IMR-90 (cell line): ENCODE measurements around the gene SLIT3. TPM values are rescaled to one million over a fixed set of nuclear protein-coding genes. Genes with fewer than 3 reads are reported as not detected.

ENCODE experiments used
- ATAC-seq: fragments of 200-7000 bp; cut with Tn5 transposase; 2 replicates; pipeline ENCODE4 v1.9.1; 2020; ENCODE audit warnings: low read depth, mild to moderate bottlenecking, moderate library complexity
- BruUV-seq: library from RNA; stranded (reverse); fragments of 400-500 nt; replicated peaks from 2 replicates; lab custom pipeline; 2021; lab: Mats Ljungman, UMichigan
- CTCF ChIA-PET: fragments of 300-600 bp; formaldehyde crosslinking; extraction: SDS; loops from one replicate; lab custom pipeline; 2021; ENCODE audit warnings: antibody characterized with exemption; lab: Yijun Ruan, JAX
- POLR2A ChIA-PET: fragments of 300-600 bp; sonication (Branson Sonifier 250); formaldehyde crosslinking; loops from one replicate; lab custom pipeline; 2022; ENCODE audit warnings: antibody characterized with exemption; ENCODE audit not compliant: unreplicated experiment; lab: Charles Lee
- DNase-seq: peaks from one replicate; pipeline ENCODE4 v3.0.0; 2013
- H2AFZ ChIP-seq: replicated peaks from 2 replicates; pipeline ENCODE3; 2013; ENCODE audit warnings: low read length, mild to moderate bottlenecking; ENCODE audit not compliant: poor library complexity
- H2AK5ac ChIP-seq: 2 replicates; pipeline ENCODE4 v1.6.1; 2013; ENCODE audit warnings: low read depth, low read length, inconsistent platforms
- H2AK9ac ChIP-seq: replicated peaks from 2 replicates; pipeline ENCODE3; 2013; ENCODE audit warnings: mild to moderate bottlenecking, low read depth, low read length, moderate library complexity; ENCODE audit not compliant: poor library complexity
- H2BK120ac ChIP-seq: 2 replicates; pipeline ENCODE4 v1.6.1; 2013; ENCODE audit warnings: low read depth, low read length, inconsistent platforms
- H2BK15ac ChIP-seq: 3 replicates; pipeline ENCODE4 v1.6.1; 2013; ENCODE audit warnings: low read depth, low read length, inconsistent platforms
- H2BK20ac ChIP-seq: 2 replicates; pipeline ENCODE4 v1.6.1; 2013; ENCODE audit warnings: low read depth, mild to moderate bottlenecking, inconsistent platforms, low read length, moderate library complexity
- H2BK5ac ChIP-seq: 2 replicates; pipeline ENCODE4 v1.6.1; 2013; ENCODE audit warnings: mild to moderate bottlenecking, low read depth, low read length, inconsistent platforms; ENCODE audit not compliant: poor library complexity, severe bottlenecking
- H3K14ac ChIP-seq: replicated peaks from 2 replicates; pipeline ENCODE4 v1.6.1; 2013; ENCODE audit warnings: low read depth, low read length, inconsistent platforms
- H3K18ac ChIP-seq: 2 replicates; pipeline ENCODE4 v1.6.1; 2013; ENCODE audit warnings: low read depth, low read length, control low read depth
- H3K23ac ChIP-seq: 2 replicates; pipeline ENCODE4 v1.6.1; 2013; ENCODE audit warnings: low read depth, low read length, inconsistent platforms
- H3K27ac ChIP-seq: 2 replicates; pipeline ENCODE4 v1.5.1; 2013; ENCODE audit warnings: mild to moderate bottlenecking, control low read depth, low read length; ENCODE audit not compliant: insufficient read depth
- H3K27me3 ChIP-seq: 2 replicates; pipeline ENCODE4 v1.6.1; 2013; ENCODE audit warnings: low read length; ENCODE audit not compliant: control insufficient read depth, insufficient read depth
- H3K36me3 ChIP-seq: 2 replicates; pipeline ENCODE4 v1.6.1; 2013; ENCODE audit warnings: low read length, mixed read lengths; ENCODE audit not compliant: control insufficient read depth, insufficient read depth
- H3K4ac ChIP-seq: 2 replicates; pipeline ENCODE4 v1.6.1; 2013; ENCODE audit warnings: low read depth, low read length, inconsistent platforms
- H3K4me1 ChIP-seq: 2 replicates; pipeline ENCODE4 v1.6.1; 2013; ENCODE audit warnings: low read length, mixed read lengths; ENCODE audit not compliant: control insufficient read depth, insufficient read depth
- H3K4me2 ChIP-seq: 2 replicates; pipeline ENCODE4 v1.6.1; 2013; ENCODE audit warnings: low read depth, mild to moderate bottlenecking, control low read depth, low read length, moderate library complexity
- H3K4me3 ChIP-seq: 2 replicates; pipeline ENCODE4 v1.5.1; 2013; ENCODE audit warnings: low read depth, mild to moderate bottlenecking, control low read depth, low read length, moderate library complexity; ENCODE audit not compliant: insufficient read depth
- H3K56ac ChIP-seq: 2 replicates; pipeline ENCODE4 v1.6.1; 2013; ENCODE audit warnings: low read length, inconsistent platforms; ENCODE audit not compliant: insufficient read depth; ENCODE audit errors: extremely low read depth
- H3K79me1 ChIP-seq, 2 experiments: 2 replicates each; pipeline ENCODE4 v1.6.1; 2013; ENCODE audit warnings: low read length in 2 of 2, inconsistent platforms in 1 of 2, low read depth in 1 of 2
- H3K9ac ChIP-seq: 2 replicates; pipeline ENCODE4 v1.6.1; 2013; ENCODE audit warnings: low read depth, low read length, control low read depth
- H3K9me1 ChIP-seq: 2 replicates; pipeline ENCODE4 v1.6.1; 2013; ENCODE audit warnings: low read length, inconsistent platforms; ENCODE audit not compliant: insufficient read depth
- H3K9me3 ChIP-seq: 2 replicates; pipeline ENCODE4 v1.6.1; 2013; ENCODE audit warnings: low read length; ENCODE audit not compliant: control insufficient read depth, insufficient read depth
- H4K20me1 ChIP-seq: 2 replicates; pipeline ENCODE4 v1.6.1; 2013; ENCODE audit warnings: low read length, inconsistent platforms; ENCODE audit not compliant: insufficient read depth
- H4K5ac ChIP-seq: 2 replicates; pipeline ENCODE4 v1.6.1; 2013; ENCODE audit warnings: mild to moderate bottlenecking, low read depth, low read length, control low read depth
- H4K8ac ChIP-seq, 2 experiments: 2 replicates each; pipeline ENCODE4 v1.6.1; 2013; ENCODE audit warnings: low read depth in 2 of 2, low read length in 2 of 2, control low read depth in 1 of 2, inconsistent platforms in 1 of 2
- H4K91ac ChIP-seq: 2 replicates; pipeline ENCODE4 v1.6.1; 2013; ENCODE audit warnings: low read depth, low read length, inconsistent platforms; ENCODE audit not compliant: insufficient read depth
- BHLHE40 ChIP-seq: fragments of 150-350 bp; IDR thresholded peaks from 2 replicates; pipeline ENCODE4 v1.6.1; 2016; ENCODE audit warnings: mild to moderate bottlenecking, low read depth, low read length
- CEBPB ChIP-seq: IDR thresholded peaks from 2 replicates; pipeline ENCODE4 v1.6.1; 2012; ENCODE audit warnings: low read depth, low read length, improper control_type of control experiment
- CHD1 ChIP-seq: IDR thresholded peaks from 2 replicates; pipeline ENCODE4 v1.6.1; 2012; ENCODE audit warnings: low read depth, low read length, improper control_type of control experiment
- FOS ChIP-seq: fragments of 150-350 bp; IDR thresholded peaks from 2 replicates; pipeline ENCODE4 v1.6.1; 2016; ENCODE audit warnings: low read depth, low read length
- MAFK ChIP-seq: IDR thresholded peaks from 2 replicates; pipeline ENCODE4 v1.6.1; 2012; ENCODE audit warnings: low read depth, low read length, improper control_type of control experiment
- MAZ ChIP-seq: IDR thresholded peaks from 2 replicates; pipeline ENCODE4 v1.6.1; 2012; ENCODE audit warnings: low read depth, mild to moderate bottlenecking, low read length, improper control_type of control experiment, moderate library complexity, borderline replicate concordance
- MXI1 ChIP-seq: IDR thresholded peaks from 2 replicates; pipeline ENCODE4 v1.6.1; 2012; ENCODE audit warnings: low read depth, mild to moderate bottlenecking, low read length, moderate library complexity, borderline replicate concordance
- NFE2L2 ChIP-seq: fragments of 150-350 bp; IDR thresholded peaks from 2 replicates; pipeline ENCODE4 v1.6.1; 2016; ENCODE audit warnings: low read depth, mild to moderate bottlenecking, low read length
- POLR2A ChIP-seq: IDR thresholded peaks from 2 replicates; pipeline ENCODE4 v1.6.1; 2012; ENCODE audit warnings: mild to moderate bottlenecking, low read depth, low read length
- RAD21 ChIP-seq: IDR thresholded peaks from 2 replicates; pipeline ENCODE4 v1.6.1; 2012; ENCODE audit warnings: low read length, improper control_type of control experiment
- RCOR1 ChIP-seq: IDR thresholded peaks from 2 replicates; pipeline ENCODE4 v1.6.1; 2012; ENCODE audit warnings: mild to moderate bottlenecking, low read length, improper control_type of control experiment; ENCODE audit not compliant: insufficient replicate concordance
- RFX5 ChIP-seq: IDR thresholded peaks from 2 replicates; pipeline ENCODE4 v1.8.0; 2012; ENCODE audit warnings: low read depth, mild to moderate bottlenecking, low read length, moderate library complexity
- SMC3 ChIP-seq: fragments of 150-350 bp; IDR thresholded peaks from 2 replicates; pipeline ENCODE4 v1.6.1; 2016; ENCODE audit warnings: low read depth, mild to moderate bottlenecking, antibody characterized with exemption, low read length, moderate library complexity
- USF2 ChIP-seq: fragments of 150-350 bp; IDR thresholded peaks from 2 replicates; pipeline ENCODE4 v1.6.1; 2017; ENCODE audit warnings: mild to moderate bottlenecking, antibody characterized with exemption, low read length, low read depth
- WGBS, 2 experiments: methylation state at CpG; one replicate each; pipeline versions ENCODE4 v1.1.5 to v1.1.7; 2013; ENCODE audit warnings: missing lambda C conversion rate in 2 of 2; ENCODE audit not compliant: insufficient read length in 1 of 2; ENCODE audit errors: extremely low coverage in 2 of 2; 5-methylcytosine and 5-hydroxymethylcytosine counted together
- dilution Hi-C: fragments of 300-500 bp; cut with HindIII; formaldehyde crosslinking; loops from one replicate; pipeline ENCODE4 v1.14.3; 2018; ENCODE audit warnings: low sequenced_read_pairs; ENCODE audit not compliant: unreplicated experiment
- in situ Hi-C: fragments of 300-500 bp; cut with MboI; formaldehyde crosslinking; loops from 3 replicates; pipeline ENCODE4 v1.14.3; 2019; ENCODE audit warnings: low sequenced_read_pairs, inconsistent platforms, mixed read lengths
- intact Hi-C: fragments of 100-400 bp; cut with micrococcal nuclease; formaldehyde crosslinking; loops from 2 replicates; pipeline ENCODE4 v1.10.0; 2022
- polyA plus RNA-seq, 3 experiments: library from polyadenylated mRNA; depleted of rRNA; stranded (reverse); fragments of >200 nt; gene quantifications; 2 replicates each; pipeline ENCODE4 v1.2.3, GENCODE V29; 2012; ENCODE audit warnings: low replicate concordance in 1 of 3
- total RNA-seq: library from RNA; depleted of rRNA; stranded (reverse); fragments of >200 nt; gene quantifications from 2 replicates; pipeline ENCODE4 v1.2.3, GENCODE V29; 2012
- TF ChIP-seq, protein P1 (sequence below): conservative IDR thresholded peaks from 2 replicates; pipeline ENCODE4 v1.5.1; 2012; ENCODE audit warnings: mild to moderate bottlenecking, low read depth, low read length, improper control_type of control experiment
- TF ChIP-seq, protein P2 (sequence below): fragments of 150-350 bp; IDR thresholded peaks from 2 replicates; pipeline ENCODE4 v1.6.1; 2016; ENCODE audit warnings: low read depth, mild to moderate bottlenecking, low read length, moderate library complexity, borderline replicate concordance

Gene SLIT3
- total and polyA plus RNA-seq, 2 of the 4 experiments (the other 2 are of a cell fraction) = 0.18 to 0.50 TPM

DNA sequence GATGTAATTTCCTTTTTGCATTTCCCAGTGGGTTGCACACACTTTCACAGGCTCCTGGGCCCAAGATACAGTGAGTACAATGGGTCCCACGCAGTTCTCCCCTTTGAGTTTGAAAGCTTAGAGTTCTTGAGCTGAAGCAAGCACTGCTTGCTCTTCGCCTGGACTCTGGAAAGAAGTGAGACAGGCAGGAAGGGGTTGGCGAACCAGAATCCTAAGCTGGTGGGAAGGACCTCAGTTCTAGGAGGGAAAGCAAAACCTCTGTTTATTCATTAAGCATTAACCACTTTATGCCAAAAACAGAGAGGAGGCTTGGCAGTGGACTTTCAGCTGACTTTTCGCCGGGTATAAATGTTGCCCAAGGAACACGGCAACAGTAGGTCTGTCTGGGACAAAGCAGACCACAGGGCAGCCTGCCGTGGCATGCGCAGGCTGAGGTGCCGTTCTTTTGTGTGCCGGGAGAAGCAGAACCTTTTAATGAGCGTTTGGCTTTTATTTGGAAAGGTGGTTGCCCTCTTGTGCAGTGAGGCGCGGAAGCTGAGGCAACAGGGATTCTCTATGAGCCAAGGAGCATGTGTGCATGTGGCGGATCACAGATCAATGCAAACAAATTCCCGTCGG, 481.8 kb downstream of the SLIT3 start:
- dilution Hi-C loops = no loop called here
- Histone ChIP-seq H3K4me3 (no peak overlapping the region), H3K18ac (no peak overlapping the region), H3K4me1 (no peaks in the 10 kb centered on the region), H3K9me3 (no peaks in the 10 kb centered on the region), H4K8ac (no peak overlapping the region), H3K4ac (no peak overlapping the region), H3K14ac (no peak overlapping the region), H2AK5ac (no peak overlapping the region), H3K9me1 (no peaks in the 10 kb centered on the region), H4K91ac (no peak overlapping the region), H3K4me2 (no peak overlapping the region), H3K56ac (no peak overlapping the region), H4K5ac (no peak overlapping the region), H2AK9ac (no peak overlapping the region), H3K23ac (no peak overlapping the region), H4K20me1 (no peaks in the 10 kb centered on the region), H3K27ac (no peak overlapping the region), H3K9ac (no peak overlapping the region), H3K27me3 (no peaks in the 10 kb centered on the region), H3K79me1 (no peaks in the 10 kb centered on the region), H2BK120ac (no peak overlapping the region), H2BK15ac (no peak overlapping the region), H2AFZ (no peak overlapping the region), H3K36me3 (no peaks in the 10 kb centered on the region), H2BK20ac (no peak overlapping the region), H2BK5ac (no peak overlapping the region)
- CTCF ChIA-PET = interaction anchor here (1.2 kb wide), 1 partner anchor 13 kb away, joined by 3 read pairs; no protein-coding TSS in a partner anchor
- 81% methylated on average over 8 of the region's 16 CpGs; no CpG with 5 or more reads in 1 of the 2 experiments for WGBS, 2 experiments
- in situ Hi-C loops = loop anchor here (25.0 kb wide), 1 partner anchor 557 kb away; no protein-coding TSS in a partner anchor
- no TSS peak for BruUV-seq
- no peak for ATAC-seq
- no peak for DNase-seq
- intact Hi-C loops = no loop called here
- POLR2A ChIA-PET = no interaction called here
- TF ChIP-seq MAFK = no peak
- TF ChIP-seq, protein P1, sequence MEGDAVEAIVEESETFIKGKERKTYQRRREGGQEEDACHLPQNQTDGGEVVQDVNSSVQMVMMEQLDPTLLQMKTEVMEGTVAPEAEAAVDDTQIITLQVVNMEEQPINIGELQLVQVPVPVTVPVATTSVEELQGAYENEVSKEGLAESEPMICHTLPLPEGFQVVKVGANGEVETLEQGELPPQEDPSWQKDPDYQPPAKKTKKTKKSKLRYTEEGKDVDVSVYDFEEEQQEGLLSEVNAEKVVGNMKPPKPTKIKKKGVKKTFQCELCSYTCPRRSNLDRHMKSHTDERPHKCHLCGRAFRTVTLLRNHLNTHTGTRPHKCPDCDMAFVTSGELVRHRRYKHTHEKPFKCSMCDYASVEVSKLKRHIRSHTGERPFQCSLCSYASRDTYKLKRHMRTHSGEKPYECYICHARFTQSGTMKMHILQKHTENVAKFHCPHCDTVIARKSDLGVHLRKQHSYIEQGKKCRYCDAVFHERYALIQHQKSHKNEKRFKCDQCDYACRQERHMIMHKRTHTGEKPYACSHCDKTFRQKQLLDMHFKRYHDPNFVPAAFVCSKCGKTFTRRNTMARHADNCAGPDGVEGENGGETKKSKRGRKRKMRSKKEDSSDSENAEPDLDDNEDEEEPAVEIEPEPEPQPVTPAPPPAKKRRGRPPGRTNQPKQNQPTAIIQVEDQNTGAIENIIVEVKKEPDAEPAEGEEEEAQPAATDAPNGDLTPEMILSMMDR = no peak
- TF ChIP-seq CEBPB = no peak
- TF ChIP-seq USF2 = no peak
- no peak for TF ChIP-seq NFE2L2
- TF ChIP-seq SMC3 = no peak
- no peak for TF ChIP-seq POLR2A
- no peak for TF ChIP-seq MXI1
- no peak for TF ChIP-seq CHD1
- TF ChIP-seq FOS = no peak
- TF ChIP-seq, protein P2, sequence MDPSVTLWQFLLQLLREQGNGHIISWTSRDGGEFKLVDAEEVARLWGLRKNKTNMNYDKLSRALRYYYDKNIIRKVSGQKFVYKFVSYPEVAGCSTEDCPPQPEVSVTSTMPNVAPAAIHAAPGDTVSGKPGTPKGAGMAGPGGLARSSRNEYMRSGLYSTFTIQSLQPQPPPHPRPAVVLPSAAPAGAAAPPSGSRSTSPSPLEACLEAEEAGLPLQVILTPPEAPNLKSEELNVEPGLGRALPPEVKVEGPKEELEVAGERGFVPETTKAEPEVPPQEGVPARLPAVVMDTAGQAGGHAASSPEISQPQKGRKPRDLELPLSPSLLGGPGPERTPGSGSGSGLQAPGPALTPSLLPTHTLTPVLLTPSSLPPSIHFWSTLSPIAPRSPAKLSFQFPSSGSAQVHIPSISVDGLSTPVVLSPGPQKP = no peak
- TF ChIP-seq RCOR1 = no peak
- no peak for TF ChIP-seq MAZ
- no peak for TF ChIP-seq RAD21
- TF ChIP-seq BHLHE40 = no peak
- no peak for TF ChIP-seq RFX5
